H9 (cell line): ENCODE results near the gene WFDC1. TPM values are rescaled to one million over a fixed set of nuclear protein-coding genes. Genes with fewer than 3 reads are reported as not detected.

Experiments used
- DNase-seq: peaks from one replicate; pipeline ENCODE4 v3.0.0-alpha.2; 2017
- H2AFZ ChIP-seq: one replicate; pipeline ENCODE4 v1.6.1; 2013; ENCODE audit warnings: mild to moderate bottlenecking, low read length, control low read depth, moderate library complexity
- H2AK5ac ChIP-seq: 2 replicates; pipeline ENCODE4 v1.6.1; 2013; ENCODE audit warnings: low read length, control low read depth, mixed read lengths; ENCODE audit not compliant: insufficient read length
- H2BK120ac ChIP-seq: one replicate; pipeline ENCODE4 v1.6.1; 2013; ENCODE audit warnings: low read depth, mild to moderate bottlenecking, low read length, control low read depth, inconsistent platforms; ENCODE audit not compliant: poor library complexity, severe bottlenecking
- H2BK12ac ChIP-seq: 2 replicates; pipeline ENCODE4 v1.6.1; 2013; ENCODE audit warnings: low read length, control low read depth, mixed read lengths, low read depth; ENCODE audit not compliant: insufficient read length
- H2BK15ac ChIP-seq: 2 replicates; pipeline ENCODE4 v1.6.1; 2013; ENCODE audit warnings: low read depth, low read length, control low read depth
- H2BK20ac ChIP-seq: one replicate; pipeline ENCODE4 v1.6.1; 2013; ENCODE audit warnings: low read depth, mild to moderate bottlenecking, low read length, control low read depth, inconsistent platforms; ENCODE audit not compliant: poor library complexity, severe bottlenecking
- H2BK5ac ChIP-seq: 2 replicates; pipeline ENCODE4 v1.6.1; 2013; ENCODE audit warnings: low read length, control low read depth, mixed read lengths; ENCODE audit not compliant: insufficient read length
- H3K14ac ChIP-seq: 2 replicates; pipeline ENCODE4 v1.6.1; 2013; ENCODE audit warnings: low read length, control low read depth; ENCODE audit not compliant: insufficient read depth
- H3K18ac ChIP-seq: 2 replicates; pipeline ENCODE4 v1.6.1; 2013; ENCODE audit warnings: low read depth, mild to moderate bottlenecking, mixed read lengths, low read length, control low read depth; ENCODE audit not compliant: insufficient read length
- H3K23ac ChIP-seq: 2 replicates; pipeline ENCODE4 v1.6.1; 2013; ENCODE audit warnings: low read length, control low read depth, mixed read lengths, low read depth; ENCODE audit not compliant: insufficient read length
- H3K23me2 ChIP-seq: 2 replicates; pipeline ENCODE4 v1.6.1; 2013; ENCODE audit warnings: low read depth, mild to moderate bottlenecking, mixed read lengths, low read length, control low read depth; ENCODE audit not compliant: insufficient read length, poor library complexity, severe bottlenecking
- H3K27ac ChIP-seq: 2 replicates; pipeline ENCODE4 v1.5.1; 2013; ENCODE audit warnings: low read length, control low read depth, mixed read lengths, low read depth; ENCODE audit not compliant: insufficient read length
- H3K27me3 ChIP-seq: 2 replicates; pipeline ENCODE4 v1.6.1; 2013; ENCODE audit warnings: low read length, control low read depth, inconsistent platforms; ENCODE audit not compliant: insufficient read depth
- H3K4ac ChIP-seq: 2 replicates; pipeline ENCODE4 v1.6.1; 2013; ENCODE audit warnings: low read depth, mild to moderate bottlenecking, control low read depth, inconsistent platforms, low read length, moderate library complexity
- H3K4me1 ChIP-seq: 2 replicates; pipeline ENCODE4 v1.6.1; 2013; ENCODE audit warnings: low read length, control low read depth, inconsistent platforms; ENCODE audit not compliant: insufficient read depth
- H3K4me2 ChIP-seq: 2 replicates; pipeline ENCODE4 v1.6.1; 2013; ENCODE audit warnings: low read length, control low read depth, mixed read lengths; ENCODE audit not compliant: insufficient read length, insufficient read depth
- H3K56ac ChIP-seq: 2 replicates; pipeline ENCODE4 v1.6.1; 2013; ENCODE audit warnings: low read depth, mild to moderate bottlenecking, mixed read lengths, low read length, control low read depth; ENCODE audit not compliant: insufficient read length
- H3K79me1 ChIP-seq: 2 replicates; pipeline ENCODE4 v1.6.1; 2013; ENCODE audit warnings: low read depth, mild to moderate bottlenecking, moderate library complexity, low read length, control low read depth, inconsistent platforms; ENCODE audit not compliant: insufficient read depth, poor library complexity, severe bottlenecking
- H3K79me2 ChIP-seq: 2 replicates; pipeline ENCODE4 v1.6.1; 2013; ENCODE audit warnings: low read length, control low read depth, inconsistent platforms; ENCODE audit not compliant: insufficient read depth
- H3K9ac ChIP-seq: 2 replicates; pipeline ENCODE4 v1.6.1; 2013; ENCODE audit warnings: low read length, control low read depth, mixed read lengths; ENCODE audit not compliant: insufficient read length; ENCODE audit errors: extremely low read depth
- H3K9me3 ChIP-seq: one replicate; pipeline ENCODE4 v1.6.1; 2013; ENCODE audit warnings: low read depth, low read length, inconsistent platforms; ENCODE audit not compliant: control insufficient read depth
- H3T11ph ChIP-seq: one replicate; pipeline ENCODE4 v1.6.1; 2013; ENCODE audit warnings: mild to moderate bottlenecking, low read length, control low read depth, inconsistent platforms
- H4K20me1 ChIP-seq: one replicate; pipeline ENCODE4 v1.6.1; 2013; ENCODE audit not compliant: control insufficient read depth, insufficient read length, insufficient read depth
- H4K5ac ChIP-seq: 2 replicates; pipeline ENCODE4 v1.6.1; 2013; ENCODE audit warnings: low read depth, mild to moderate bottlenecking, mixed read lengths, low read length, control low read depth; ENCODE audit not compliant: insufficient read length
- H4K8ac ChIP-seq: replicated peaks from 2 replicates; pipeline ENCODE4 v1.6.1; 2013; ENCODE audit warnings: low read length, control low read depth, mixed read lengths, low read depth; ENCODE audit not compliant: insufficient read length
- H4K91ac ChIP-seq: 2 replicates; pipeline ENCODE4 v1.6.1; 2013; ENCODE audit warnings: low read depth, mild to moderate bottlenecking, moderate library complexity, mixed read lengths, low read length, control low read depth; ENCODE audit not compliant: insufficient read length
- H3K27ac Mint-ChIP-seq, 3 experiments: 2 replicates in 2 of 3; 3 replicates in 1 of 3; pipeline ENCODE4 v1.8.0; 2020 to 2021; ENCODE audit warnings: mixed read lengths in 3 of 3, mild to moderate bottlenecking in 1 of 3, moderate library complexity in 1 of 3
- H3K27me3 Mint-ChIP-seq: 2 replicates; pipeline ENCODE4 v1.8.0; 2021; ENCODE audit warnings: low read depth, mild to moderate bottlenecking, moderate library complexity, mixed read lengths
- H3K36me3 Mint-ChIP-seq, 3 experiments: 2 replicates in 2 of 3; 3 replicates in 1 of 3; pipeline ENCODE4 v1.8.0; 2020 to 2021; ENCODE audit warnings: low read depth in 3 of 3, mixed read lengths in 3 of 3; ENCODE audit not compliant: insufficient read depth in 1 of 3
- H3K4me1 Mint-ChIP-seq, 2 experiments: 2 replicates each; pipeline ENCODE4 v1.8.0; 2020; ENCODE audit warnings: mixed read lengths in 2 of 2
- H3K4me3 Mint-ChIP-seq, 2 experiments: 2 replicates in 1 of 2; 3 replicates in 1 of 2; pipeline ENCODE4 v1.8.0; 2020 to 2021; ENCODE audit warnings: mild to moderate bottlenecking in 2 of 2, mixed read lengths in 2 of 2, moderate library complexity in 1 of 2
- H3K9me3 Mint-ChIP-seq, 2 experiments: 2 replicates in 1 of 2; 3 replicates in 1 of 2; pipeline ENCODE4 v1.8.0; 2020; ENCODE audit warnings: mild to moderate bottlenecking in 2 of 2, mixed read lengths in 2 of 2, moderate library complexity in 1 of 2
- WGBS: extraction: QIAGEN DNeasy Blood & Tissue Kit; methylation state at CpG from one replicate; pipeline ENCODE4 v1.1.7; 2013; ENCODE audit warnings: missing lambda C conversion rate, low lambda C conversion rate, mixed read lengths; ENCODE audit not compliant: insufficient read length; ENCODE audit errors: extremely low coverage; 5-methylcytosine and 5-hydroxymethylcytosine counted together
- total RNA-seq: library from RNA; stranded (reverse); gene quantifications from 2 replicates; pipeline ENCODE4 v1.2.1, GENCODE V29; 2021
- TF ChIP-seq, protein P1 (sequence below): fragments of 200-600 bp; sonication (generic); conservative IDR thresholded peaks from 3 replicates; pipeline ENCODE4 v1.8.0; 2021; ENCODE audit warnings: antibody characterized with exemption, mild to moderate bottlenecking

The WFDC1 gene
- total RNA-seq, 1 experiment from 2014 or later: 0.24 TPM

GRCh38 chr16:84347161-84347560 lies 52.5 kb downstream of the WFDC1 start:
- Histone ChIP-seq H2BK20ac (no peak overlapping the region), H3K18ac (no peak overlapping the region), H3K4ac (no peak overlapping the region), H3T11ph (no peak overlapping the region), H3K14ac (no peak overlapping the region), H2BK12ac (no peak overlapping the region), H2AK5ac (no peak overlapping the region), H3K23me2 (no peaks in the 10 kb centered on the region), H2AFZ (no peak overlapping the region), H3K27ac (no peak overlapping the region), H3K79me1 (no peaks in the 10 kb centered on the region), H4K91ac (no peak overlapping the region), H3K27me3 (no peaks in the 10 kb centered on the region), H4K8ac (no peak overlapping the region), H3K9ac (no peak overlapping the region), H3K79me2 (no peaks in the 10 kb centered on the region), H2BK5ac (no peak overlapping the region), H4K5ac (no peak overlapping the region), H3K4me2 (no peak overlapping the region), H4K20me1 (no peaks in the 10 kb centered on the region), H3K56ac (no peak overlapping the region), H2BK120ac (no peak overlapping the region), H3K9me3 (no peaks in the 10 kb centered on the region), H2BK15ac (no peak overlapping the region), H3K4me1 (no peaks in the 10 kb centered on the region), H3K23ac (no peak overlapping the region)
- peaks cover 0 to 8% of the 10 kb centered on the region in 2 experiments; a peak in 2 of 4 replicates for H3K4me1 Mint-ChIP-seq
- no peak for DNase-seq
- H3K4me3 Mint-ChIP-seq: no peak overlapping the region
- TF ChIP-seq, protein P1, sequence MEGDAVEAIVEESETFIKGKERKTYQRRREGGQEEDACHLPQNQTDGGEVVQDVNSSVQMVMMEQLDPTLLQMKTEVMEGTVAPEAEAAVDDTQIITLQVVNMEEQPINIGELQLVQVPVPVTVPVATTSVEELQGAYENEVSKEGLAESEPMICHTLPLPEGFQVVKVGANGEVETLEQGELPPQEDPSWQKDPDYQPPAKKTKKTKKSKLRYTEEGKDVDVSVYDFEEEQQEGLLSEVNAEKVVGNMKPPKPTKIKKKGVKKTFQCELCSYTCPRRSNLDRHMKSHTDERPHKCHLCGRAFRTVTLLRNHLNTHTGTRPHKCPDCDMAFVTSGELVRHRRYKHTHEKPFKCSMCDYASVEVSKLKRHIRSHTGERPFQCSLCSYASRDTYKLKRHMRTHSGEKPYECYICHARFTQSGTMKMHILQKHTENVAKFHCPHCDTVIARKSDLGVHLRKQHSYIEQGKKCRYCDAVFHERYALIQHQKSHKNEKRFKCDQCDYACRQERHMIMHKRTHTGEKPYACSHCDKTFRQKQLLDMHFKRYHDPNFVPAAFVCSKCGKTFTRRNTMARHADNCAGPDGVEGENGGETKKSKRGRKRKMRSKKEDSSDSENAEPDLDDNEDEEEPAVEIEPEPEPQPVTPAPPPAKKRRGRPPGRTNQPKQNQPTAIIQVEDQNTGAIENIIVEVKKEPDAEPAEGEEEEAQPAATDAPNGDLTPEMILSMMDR: no peak
- no peaks in the 10 kb centered on the region for H3K9me3 Mint-ChIP-seq
- no peak overlapping the region for H3K27ac Mint-ChIP-seq
- peaks cover 1% of the 10 kb centered on the region for H3K27me3 Mint-ChIP-seq
- no CpG with 5 or more reads among the region's 9 CpGs for WGBS
- no peaks in the 10 kb centered on the region; a peak in 1 of 7 replicates for H3K36me3 Mint-ChIP-seq
